ENCODE results near the gene R3HDM2.

- TF ChIP-seq POLR2A (IDR thresholded peaks at IDR 0.05): no peak
- TF ChIP-seq, protein P1, sequence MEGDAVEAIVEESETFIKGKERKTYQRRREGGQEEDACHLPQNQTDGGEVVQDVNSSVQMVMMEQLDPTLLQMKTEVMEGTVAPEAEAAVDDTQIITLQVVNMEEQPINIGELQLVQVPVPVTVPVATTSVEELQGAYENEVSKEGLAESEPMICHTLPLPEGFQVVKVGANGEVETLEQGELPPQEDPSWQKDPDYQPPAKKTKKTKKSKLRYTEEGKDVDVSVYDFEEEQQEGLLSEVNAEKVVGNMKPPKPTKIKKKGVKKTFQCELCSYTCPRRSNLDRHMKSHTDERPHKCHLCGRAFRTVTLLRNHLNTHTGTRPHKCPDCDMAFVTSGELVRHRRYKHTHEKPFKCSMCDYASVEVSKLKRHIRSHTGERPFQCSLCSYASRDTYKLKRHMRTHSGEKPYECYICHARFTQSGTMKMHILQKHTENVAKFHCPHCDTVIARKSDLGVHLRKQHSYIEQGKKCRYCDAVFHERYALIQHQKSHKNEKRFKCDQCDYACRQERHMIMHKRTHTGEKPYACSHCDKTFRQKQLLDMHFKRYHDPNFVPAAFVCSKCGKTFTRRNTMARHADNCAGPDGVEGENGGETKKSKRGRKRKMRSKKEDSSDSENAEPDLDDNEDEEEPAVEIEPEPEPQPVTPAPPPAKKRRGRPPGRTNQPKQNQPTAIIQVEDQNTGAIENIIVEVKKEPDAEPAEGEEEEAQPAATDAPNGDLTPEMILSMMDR (IDR thresholded peaks at IDR 0.05): no peak
Observed at GRCh38 chr12:57458665-57459054, 27.8 kb upstream of the R3HDM2 start.
